Caco-2 (cell line): ENCODE data around the gene NRL. TPM values are rescaled to one million over a fixed set of nuclear protein-coding genes. Genes with fewer than 3 reads are reported as not detected.

Experiments
- BruUV-seq: library from RNA; stranded (reverse); fragments of 400-500 nt; replicated peaks from 2 replicates; lab custom pipeline; 2021; lab: Mats Ljungman, UMichigan
- CTCF ChIA-PET: fragments of 300-600 bp; sonication (Branson Sonifier 250); formaldehyde crosslinking; loops from one replicate; lab custom pipeline; 2022; ENCODE audit warnings: antibody characterized with exemption; lab: Charles Lee
- POLR2A ChIA-PET: fragments of 300-600 bp; sonication (Branson Sonifier 250); formaldehyde crosslinking; loops from one replicate; lab custom pipeline; 2022; ENCODE audit warnings: antibody characterized with exemption; lab: Charles Lee
- DNase-seq, 2 experiments: peaks; one replicate each; pipeline versions ENCODE4 v3.0.0 to v3.0.0-alpha.2; 2020 to 2022
- H3K27me3 ChIP-seq: replicated peaks from 2 replicates; pipeline ENCODE4 v1.6.0; 2011; ENCODE audit warnings: low read length; ENCODE audit not compliant: control insufficient read depth, insufficient read depth
- H3K36me3 ChIP-seq: 2 replicates; pipeline ENCODE4 v1.5.1; 2011; ENCODE audit warnings: low read length; ENCODE audit not compliant: control insufficient read depth, insufficient read depth
- H3K4me1 ChIP-seq: fragments of 250-450 bp; sonication (Bioruptor Pico); 2 replicates; pipeline ENCODE4 v1.5.1; 2020; ENCODE audit warnings: mild to moderate bottlenecking
- H3K4me3 ChIP-seq: 2 replicates; pipeline ENCODE4 v1.5.1; 2011; ENCODE audit warnings: low read depth, mild to moderate bottlenecking, control low read depth, low read length
- H3K9me3 ChIP-seq: fragments of 250-450 bp; sonication (Bioruptor Pico); 2 replicates; pipeline ENCODE4 v1.5.1; 2020; ENCODE audit warnings: mild to moderate bottlenecking, moderate library complexity
- H3K27ac Mint-ChIP-seq: one replicate; pipeline ENCODE4 v1.8.0; 2022; ENCODE audit warnings: mixed read lengths; ENCODE audit not compliant: unreplicated experiment
- H3K27me3 Mint-ChIP-seq: one replicate; pipeline ENCODE4 v1.8.0; 2022; ENCODE audit warnings: mixed read lengths; ENCODE audit not compliant: insufficient read depth, unreplicated experiment
- H3K36me3 Mint-ChIP-seq: one replicate; pipeline ENCODE4 v1.8.0; 2022; ENCODE audit warnings: mild to moderate bottlenecking, mixed read lengths; ENCODE audit not compliant: insufficient read depth, unreplicated experiment
- H3K4me1 Mint-ChIP-seq: one replicate; pipeline ENCODE4 v1.8.0; 2022; ENCODE audit warnings: low read depth, mixed read lengths; ENCODE audit not compliant: unreplicated experiment
- H3K4me3 Mint-ChIP-seq: one replicate; pipeline ENCODE4 v1.8.0; 2022; ENCODE audit warnings: mild to moderate bottlenecking, moderate library complexity, mixed read lengths; ENCODE audit not compliant: unreplicated experiment
- H3K9me3 Mint-ChIP-seq: one replicate; pipeline ENCODE4 v1.8.0; 2022; ENCODE audit warnings: mixed read lengths; ENCODE audit not compliant: unreplicated experiment
- intact Hi-C: fragments of 100-400 bp; cut with micrococcal nuclease; formaldehyde crosslinking; loops from one replicate; pipeline ENCODE4 v1.10.0; 2022; ENCODE audit not compliant: unreplicated experiment
- total RNA-seq: library from RNA; stranded (reverse); gene quantifications from 2 replicates; pipeline ENCODE4 v1.2.3, GENCODE V29; 2022
- TF ChIP-seq, protein P1 (sequence below), 2 experiments: fragments of 200-600 bp in 1 of 2; IDR thresholded peaks; 1 replicate in 1 of 2; 2 replicates in 1 of 2; pipeline versions ENCODE4 v1.5.1 to v1.8.0; 2011 to 2022; ENCODE audit warnings: antibody characterized with exemption in 1 of 2, control low read depth in 1 of 2, inconsistent platforms in 1 of 2, low read depth in 1 of 2, low read length in 1 of 2, mild to moderate bottlenecking in 1 of 2, moderate library complexity in 1 of 2; ENCODE audit not compliant: insufficient read depth in 1 of 2, severe bottlenecking in 1 of 2, unreplicated experiment in 1 of 2

Gene NRL
- total RNA-seq, 1 experiment from 2014 or later = 2.1 TPM

DNA sequence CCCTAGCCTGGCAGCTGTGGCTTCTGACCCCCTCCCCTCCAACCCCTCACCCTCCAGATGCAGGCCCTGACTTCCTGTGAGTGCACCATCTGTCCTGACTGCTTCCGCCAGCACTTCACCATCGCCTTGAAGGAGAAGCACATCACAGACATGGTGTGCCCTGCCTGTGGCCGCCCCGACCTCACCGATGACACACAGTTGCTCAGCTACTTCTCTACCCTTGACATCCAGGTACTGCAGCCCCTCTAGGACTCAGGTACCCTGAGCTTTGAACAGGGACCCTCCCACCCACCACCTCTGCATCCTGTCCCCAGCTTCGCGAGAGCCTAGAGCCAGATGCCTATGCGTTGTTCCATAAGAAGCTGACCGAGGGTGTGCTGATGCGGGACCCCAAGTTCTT, 40.4 kb upstream of the NRL start:
- no peak overlapping the region for H3K4me3 ChIP-seq
- no peaks in the 10 kb centered on the region; the same call in 1 of the 2 replicates for H3K4me1 ChIP-seq
- no peaks in the 10 kb centered on the region for H3K27me3 ChIP-seq
- no peak for DNase-seq
- ChIA-PET CTCF (no interaction called here), POLR2A (interaction anchor here (0.7 kb wide), 1 partner anchor 116 kb away, joined by 3 read pairs; the partner anchor contains the start of gene RABGGTA)
- Mint-ChIP-seq H3K9me3 (no peaks in the 10 kb centered on the region), H3K36me3 (peaks cover 63% of the 10 kb centered on the region), H3K27ac (no peak overlapping the region), H3K4me3 (no peak overlapping the region), H3K4me1 (no peaks in the 10 kb centered on the region), H3K27me3 (no peaks in the 10 kb centered on the region)
- no TSS peak for BruUV-seq
- H3K36me3 ChIP-seq = peaks cover 1% of the 10 kb centered on the region; the same call in 1 of the 2 replicates
- H3K9me3 ChIP-seq = no peaks in the 10 kb centered on the region
- TF ChIP-seq, protein P1, sequence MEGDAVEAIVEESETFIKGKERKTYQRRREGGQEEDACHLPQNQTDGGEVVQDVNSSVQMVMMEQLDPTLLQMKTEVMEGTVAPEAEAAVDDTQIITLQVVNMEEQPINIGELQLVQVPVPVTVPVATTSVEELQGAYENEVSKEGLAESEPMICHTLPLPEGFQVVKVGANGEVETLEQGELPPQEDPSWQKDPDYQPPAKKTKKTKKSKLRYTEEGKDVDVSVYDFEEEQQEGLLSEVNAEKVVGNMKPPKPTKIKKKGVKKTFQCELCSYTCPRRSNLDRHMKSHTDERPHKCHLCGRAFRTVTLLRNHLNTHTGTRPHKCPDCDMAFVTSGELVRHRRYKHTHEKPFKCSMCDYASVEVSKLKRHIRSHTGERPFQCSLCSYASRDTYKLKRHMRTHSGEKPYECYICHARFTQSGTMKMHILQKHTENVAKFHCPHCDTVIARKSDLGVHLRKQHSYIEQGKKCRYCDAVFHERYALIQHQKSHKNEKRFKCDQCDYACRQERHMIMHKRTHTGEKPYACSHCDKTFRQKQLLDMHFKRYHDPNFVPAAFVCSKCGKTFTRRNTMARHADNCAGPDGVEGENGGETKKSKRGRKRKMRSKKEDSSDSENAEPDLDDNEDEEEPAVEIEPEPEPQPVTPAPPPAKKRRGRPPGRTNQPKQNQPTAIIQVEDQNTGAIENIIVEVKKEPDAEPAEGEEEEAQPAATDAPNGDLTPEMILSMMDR (IDR thresholded peaks at IDR 0.05; ENCODE audit: insufficient read depth in 1 of 2, low read depth in 1 of 2, low read length in 1 of 2, severe bottlenecking in 1 of 2, unreplicated experiment in 1 of 2) = no peak
- intact Hi-C loops = no loop called here

DNA sequence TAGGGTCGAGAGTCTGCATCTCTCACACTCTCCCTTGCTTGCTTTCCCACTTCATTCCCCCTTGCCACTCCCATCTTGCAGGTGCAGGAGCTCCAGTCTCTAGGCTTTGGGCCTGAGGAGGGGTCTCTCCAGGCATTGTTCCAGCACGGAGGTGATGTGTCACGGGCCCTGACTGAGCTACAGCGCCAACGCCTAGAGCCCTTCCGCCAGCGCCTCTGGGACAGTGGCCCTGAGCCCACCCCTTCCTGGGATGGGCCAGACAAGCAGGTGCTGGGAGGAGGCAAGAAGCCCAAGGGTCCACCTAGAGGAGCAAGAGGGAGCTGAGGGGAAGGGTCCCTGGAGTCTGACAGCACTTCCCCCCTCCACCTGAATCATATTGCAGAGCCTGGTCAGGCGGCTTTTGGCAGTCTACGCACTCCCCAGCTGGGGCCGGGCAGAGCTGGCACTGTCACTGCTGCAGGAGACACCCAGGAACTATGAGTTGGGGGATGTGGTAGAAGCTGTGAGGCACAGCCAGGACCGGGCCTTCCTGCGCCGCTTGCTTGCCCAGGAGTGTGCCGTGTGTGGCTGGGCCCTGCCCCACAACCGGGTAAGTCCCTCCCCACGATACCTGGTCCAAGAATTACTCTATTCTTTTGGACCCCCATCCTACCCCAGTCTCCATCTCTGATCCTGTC, 36.8 kb upstream of the NRL start:
- POLR2A ChIA-PET = interaction anchor here (1.0 kb wide), 1 partner anchor 11 kb away, joined by 5 read pairs; the partner anchor contains the start of gene EMC9
- H3K4me1 Mint-ChIP-seq = no peaks in the 10 kb centered on the region
- Histone ChIP-seq H3K4me3 (no peak overlapping the region), H3K9me3 (no peaks in the 10 kb centered on the region), H3K4me1 (peaks cover 6% of the 10 kb centered on the region), H3K27me3 (no peaks in the 10 kb centered on the region), H3K36me3 (peaks cover 4% of the 10 kb centered on the region; the same call in 1 of the 2 replicates)
- DNase-seq = no peak
- no peak overlapping the region for H3K27ac Mint-ChIP-seq
- no TSS peak for BruUV-seq
- TF ChIP-seq, protein P1 (IDR thresholded peaks at IDR 0.05; ENCODE audit: insufficient read depth in 1 of 2, low read depth in 1 of 2, low read length in 1 of 2, severe bottlenecking in 1 of 2, unreplicated experiment in 1 of 2) = no peak
- peaks cover 66% of the 10 kb centered on the region for H3K36me3 Mint-ChIP-seq
- no peaks in the 10 kb centered on the region for H3K9me3 Mint-ChIP-seq
- CTCF ChIA-PET = interaction anchor here (0.6 kb wide), 1 partner anchor 38 kb away, joined by 3 read pairs; no protein-coding TSS in a partner anchor
- no peak overlapping the region for H3K4me3 Mint-ChIP-seq
- no peaks in the 10 kb centered on the region for H3K27me3 Mint-ChIP-seq
- intact Hi-C loops = no loop called here

DNA sequence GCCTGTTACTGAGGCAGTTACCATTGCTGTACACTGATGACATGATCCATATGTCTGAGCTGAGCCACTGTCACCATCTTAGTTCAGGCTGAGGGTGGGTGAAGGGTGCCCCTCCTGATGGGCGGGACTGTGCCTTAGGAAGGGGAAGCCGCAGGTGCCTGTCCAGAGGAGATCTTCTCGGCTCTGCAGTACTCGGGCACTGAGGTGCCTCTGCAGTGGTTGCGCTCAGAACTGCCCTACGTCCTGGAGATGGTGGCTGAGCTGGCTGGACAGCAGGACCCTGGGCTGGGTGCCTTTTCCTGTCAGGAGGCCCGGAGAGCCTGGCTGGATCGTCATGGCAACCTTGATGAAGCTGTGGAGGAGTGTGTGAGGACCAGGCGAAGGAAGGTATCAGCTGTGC, 36.2 kb upstream of the NRL start:
- H3K9me3 Mint-ChIP-seq = no peaks in the 10 kb centered on the region
- H3K27me3 Mint-ChIP-seq = no peaks in the 10 kb centered on the region
- no peaks in the 10 kb centered on the region for H3K4me1 Mint-ChIP-seq
- TF ChIP-seq, protein P1 (IDR thresholded peaks at IDR 0.05; ENCODE audit: insufficient read depth in 1 of 2, low read depth in 1 of 2, low read length in 1 of 2, severe bottlenecking in 1 of 2, unreplicated experiment in 1 of 2) = no peak
- Histone ChIP-seq H3K4me1 (peaks cover 6% of the 10 kb centered on the region), H3K36me3 (peaks cover 4% of the 10 kb centered on the region; the same call in 1 of the 2 replicates), H3K27me3 (no peaks in the 10 kb centered on the region), H3K9me3 (no peaks in the 10 kb centered on the region), H3K4me3 (no peak overlapping the region)
- intact Hi-C loops = no loop called here
- POLR2A ChIA-PET = interaction anchor here (1.0 kb wide), 1 partner anchor 10 kb away, joined by 5 read pairs; the partner anchor contains the start of gene EMC9
- H3K4me3 Mint-ChIP-seq = no peak overlapping the region
- CTCF ChIA-PET = no interaction called here
- peaks cover 69% of the 10 kb centered on the region for H3K36me3 Mint-ChIP-seq
- DNase-seq = no peak
- no TSS peak for BruUV-seq
- H3K27ac Mint-ChIP-seq = no peak overlapping the region
